Peyer's patch (tissue), 4 donors: ENCODE data around the gene E4F1.

Source experiments
- CTCF ChIP-seq, 6 experiments: fragments of 450-650 bp in 4 of 6; fragments of 200-600 bp in 2 of 6; sonication (generic) in 1 of 6; IDR thresholded peaks; one replicate each; pipeline ENCODE4 v1.5.1; 2017 to 2019; ENCODE audit warnings: antibody characterized with exemption in 6 of 6, mild to moderate bottlenecking in 3 of 6, moderate library complexity in 1 of 6
- POLR2A ChIP-seq, 2 donors: fragments of 450-650 bp; IDR thresholded peaks; one replicate each; pipeline ENCODE4 v1.5.1; 2017; ENCODE audit warnings: antibody characterized with exemption in 2 of 2, mild to moderate bottlenecking in 2 of 2, moderate library complexity in 2 of 2

DNA sequence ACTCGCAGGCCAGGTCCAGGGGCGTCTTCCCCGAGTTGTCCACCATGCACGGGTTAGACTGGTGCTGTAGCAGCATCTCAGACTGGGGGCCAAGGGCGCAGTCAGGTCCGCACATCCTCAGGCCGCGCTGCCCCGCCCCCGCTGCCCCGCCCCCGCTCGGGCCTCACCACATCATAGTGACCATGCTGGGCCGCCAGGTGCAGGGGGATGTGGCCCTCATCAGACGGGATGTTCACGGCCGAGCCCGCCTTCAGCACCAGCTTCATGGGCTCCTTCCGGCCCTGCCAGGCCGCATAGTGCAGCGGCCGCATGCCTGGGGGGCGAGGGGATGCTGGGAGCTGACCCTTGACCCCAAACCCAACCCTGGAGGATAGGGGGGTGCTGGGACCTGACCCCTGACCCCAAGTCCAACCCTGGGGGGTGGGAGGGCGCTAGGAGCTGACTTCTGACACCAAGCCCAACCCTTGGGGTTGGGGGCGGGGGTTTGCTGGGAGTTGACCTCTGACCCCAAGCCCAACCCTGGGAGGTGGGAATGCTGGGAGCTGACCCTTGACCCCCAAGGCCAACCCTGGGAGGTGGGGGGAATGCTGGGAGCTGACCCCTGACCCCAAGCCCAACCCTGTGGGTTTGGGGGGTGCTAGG is 34.0 kb upstream of the E4F1 start:
- TF ChIP-seq CTCF (IDR thresholded peaks at IDR 0.05): no peak
- no peak for TF ChIP-seq POLR2A (IDR thresholded peaks at IDR 0.05)
